DND-41 (cell line): Measurements from ENCODE around the gene ZDHHC14.
"Not testable (repeated sequence)": the region's sequence is repeated elsewhere in the genome, so short reads cannot be mapped to it uniquely, and the experiment has no call there.

Experiments used
- ATAC-seq: fragments of 200-7000 bp; cut with Tn5 transposase; 3 replicates; pipeline ENCODE4 v1.9.1; 2021; ENCODE audit warnings: low read depth; ENCODE audit not compliant: insufficient read depth
- DNase-seq: peaks from one replicate; pipeline ENCODE4 v3.0.0-alpha.2; 2020
- H2AFZ ChIP-seq: 2 replicates; pipeline ENCODE4 v1.6.0; 2012; ENCODE audit warnings: low read depth, low read length
- H3K27ac ChIP-seq: 2 replicates; pipeline ENCODE4 v1.5.1; 2012; ENCODE audit warnings: low read length, inconsistent platforms
- H3K27me3 ChIP-seq: fragments of 200-600 bp; sonication (generic); 2 replicates; pipeline ENCODE4 v1.6.0; 2012; ENCODE audit warnings: low read length, mild to moderate bottlenecking, inconsistent platforms; ENCODE audit not compliant: insufficient read depth, poor library complexity
- H3K36me3 ChIP-seq: 2 replicates; pipeline ENCODE4 v1.5.1; 2012; ENCODE audit warnings: low read length, inconsistent platforms; ENCODE audit not compliant: insufficient read depth
- H3K4me1 ChIP-seq: 2 replicates; pipeline ENCODE4 v1.5.1; 2012; ENCODE audit warnings: mild to moderate bottlenecking, low read length; ENCODE audit not compliant: insufficient read depth
- H3K4me2 ChIP-seq: 2 replicates; pipeline ENCODE4 v1.6.0; 2012; ENCODE audit warnings: mild to moderate bottlenecking, moderate library complexity, low read length, inconsistent platforms; ENCODE audit not compliant: insufficient read depth
- H3K4me3 ChIP-seq, 2 experiments: fragments of 200-600 bp in 1 of 2; shearing (Covaris generic) in 1 of 2; 2 replicates each; pipeline ENCODE4 v1.5.1; 2012 to 2016; ENCODE audit warnings: inconsistent platforms in 2 of 2, low read length in 2 of 2, mild to moderate bottlenecking in 2 of 2, low read depth in 1 of 2, moderate library complexity in 1 of 2
- H3K79me2 ChIP-seq: 2 replicates; pipeline ENCODE4 v1.6.0; 2012; ENCODE audit warnings: low read length, inconsistent platforms; ENCODE audit not compliant: insufficient read depth
- H3K9ac ChIP-seq: 2 replicates; pipeline ENCODE4 v1.6.0; 2012; ENCODE audit warnings: low read depth, mild to moderate bottlenecking, inconsistent platforms, low read length, moderate library complexity
- H3K9me3 ChIP-seq: 2 replicates; pipeline ENCODE4 v1.5.1; 2012; ENCODE audit warnings: low read length, moderate library complexity, mild to moderate bottlenecking, inconsistent platforms; ENCODE audit not compliant: insufficient read depth, severe bottlenecking
- H4K20me1 ChIP-seq: 2 replicates; pipeline ENCODE4 v1.6.0; 2012; ENCODE audit warnings: low read length; ENCODE audit not compliant: insufficient read depth
- CTCF ChIP-seq: IDR thresholded peaks from 2 replicates; pipeline ENCODE4 v1.5.1; 2012; ENCODE audit warnings: borderline replicate concordance, low read length, moderate library complexity, mild to moderate bottlenecking; ENCODE audit not compliant: poor library complexity, severe bottlenecking; ENCODE audit errors: extremely low read depth
- EZH2 ChIP-seq: IDR thresholded peaks from 3 replicates; pipeline ENCODE4 v1.6.1; 2012; ENCODE audit warnings: borderline replicate concordance, low read depth, mild to moderate bottlenecking, moderate library complexity, low read length, inconsistent platforms; ENCODE audit not compliant: severe bottlenecking

The ZDHHC14 gene

GRCh38 chr6:157558049-157558448 lies 177.1 kb downstream of the ZDHHC14 start:
- Histone ChIP-seq H3K27me3 (no peaks in the 10 kb centered on the region), H3K79me2 (no peaks in the 10 kb centered on the region), H4K20me1 (no peaks in the 10 kb centered on the region), H3K9me3 (no peaks in the 10 kb centered on the region), H3K4me3 (no peak overlapping the region), H3K4me2 (no peak overlapping the region), H3K27ac (no peak overlapping the region), H3K36me3 (no peaks in the 10 kb centered on the region), H2AFZ (no peak overlapping the region), H3K9ac (no peak overlapping the region), H3K4me1 (no peaks in the 10 kb centered on the region)
- ATAC-seq (no peak), DNase-seq (peak; percentile 10)
- TF ChIP-seq CTCF: no peak
- no peak for TF ChIP-seq EZH2

GRCh38 chr6:157558487-157559200 lies 177.7 kb downstream of the ZDHHC14 start:
- no peak overlapping the region for H2AFZ ChIP-seq
- no peaks in the 10 kb centered on the region for H3K9me3 ChIP-seq
- TF ChIP-seq CTCF: no peak
- no peak for TF ChIP-seq EZH2
- H3K79me2 ChIP-seq: no peaks in the 10 kb centered on the region
- no peak overlapping the region for H3K9ac ChIP-seq
- H4K20me1 ChIP-seq: no peaks in the 10 kb centered on the region
- no peaks in the 10 kb centered on the region for H3K36me3 ChIP-seq
- H3K4me1 ChIP-seq: no peaks in the 10 kb centered on the region
- no peak overlapping the region for H3K4me2 ChIP-seq
- H3K4me3 ChIP-seq: no peak overlapping the region
- DNase-seq: no peak
- ATAC-seq: no peak
- no peaks in the 10 kb centered on the region for H3K27me3 ChIP-seq
- no peak overlapping the region for H3K27ac ChIP-seq

GRCh38 chr6:157559201-157559756 lies 178.3 kb downstream of the ZDHHC14 start:
- H3K79me2 ChIP-seq: no peaks in the 10 kb centered on the region
- H3K27ac ChIP-seq: no peak overlapping the region
- no peak overlapping the region for H3K4me3 ChIP-seq
- TF ChIP-seq EZH2 (no peak), CTCF (no peak)
- no peak overlapping the region for H3K4me2 ChIP-seq
- no peaks in the 10 kb centered on the region for H3K9me3 ChIP-seq
- DNase-seq (no peak), ATAC-seq (no peak)
- no peaks in the 10 kb centered on the region for H3K36me3 ChIP-seq
- no peak overlapping the region for H3K9ac ChIP-seq
- H3K4me1 ChIP-seq: no peaks in the 10 kb centered on the region
- no peak overlapping the region for H2AFZ ChIP-seq
- H3K27me3 ChIP-seq: no peaks in the 10 kb centered on the region
- H4K20me1 ChIP-seq: no peaks in the 10 kb centered on the region

- H2AFZ ChIP-seq, H3K36me3 ChIP-seq, H3K9ac ChIP-seq, H3K27ac ChIP-seq, H3K27me3 ChIP-seq, ATAC-seq, H3K4me1 ChIP-seq, H3K4me3 ChIP-seq, DNase-seq, H3K9me3 ChIP-seq, H3K4me2 ChIP-seq, H4K20me1 ChIP-seq, H3K79me2 ChIP-seq: not testable (repeated sequence)
These were observed 179.1 kb downstream of the ZDHHC14 start for GRCh38 chr6:157560063-157560462.
